GM23338 (cell line): Measurements from ENCODE around the gene TMEM30A. TPM values are rescaled to one million over a fixed set of nuclear protein-coding genes. Genes with fewer than 3 reads are reported as not detected.

Experiments used
- ATAC-seq: fragments of 200-7000 bp; cut with Tn5 transposase; 3 replicates; pipeline ENCODE4 v1.9.1; 2020
- DNase-seq: peaks from one replicate; pipeline ENCODE4 v3.0.0-alpha.2; 2015; ENCODE audit warnings: low spot score
- H2AFZ ChIP-seq: fragments of 200-600 bp; sonication (generic); 2 replicates; pipeline ENCODE4 v1.8.0; 2016; ENCODE audit warnings: antibody characterized with exemption, mild to moderate bottlenecking, moderate library complexity
- H3F3A ChIP-seq: fragments of 200-600 bp; sonication (generic); replicated peaks from 2 replicates; pipeline ENCODE4 v1.8.0; 2017; ENCODE audit warnings: antibody characterized with exemption, mixed run types, low read depth
- H3K27ac ChIP-seq: fragments of 200-600 bp; sonication (generic); 2 replicates; pipeline ENCODE4 v1.6.1; 2016; ENCODE audit warnings: low read depth
- H3K27me3 ChIP-seq: fragments of 200-600 bp; sonication (generic); 2 replicates; pipeline ENCODE4 v1.8.0; 2016; ENCODE audit warnings: mild to moderate bottlenecking, mixed run types, moderate library complexity; ENCODE audit not compliant: insufficient read depth
- H3K36me3 ChIP-seq: fragments of 200-600 bp; sonication (generic); 2 replicates; pipeline ENCODE4 v1.8.0; 2016; ENCODE audit warnings: mild to moderate bottlenecking; ENCODE audit not compliant: insufficient read depth
- H3K4me1 ChIP-seq: fragments of 200-600 bp; sonication (generic); 2 replicates; pipeline ENCODE4 v1.8.0; 2016; ENCODE audit warnings: mild to moderate bottlenecking, moderate library complexity; ENCODE audit not compliant: insufficient read depth
- H3K4me2 ChIP-seq: fragments of 200-600 bp; sonication (generic); 2 replicates; pipeline ENCODE4 v1.7.1; 2017; ENCODE audit warnings: mixed run types
- H3K4me3 ChIP-seq: fragments of 200-600 bp; sonication (generic); 2 replicates; pipeline ENCODE4 v1.6.1; 2016; ENCODE audit warnings: mixed run types
- H3K79me2 ChIP-seq: fragments of 200-600 bp; sonication (generic); replicated peaks from 2 replicates; pipeline ENCODE4 v1.8.0; 2017; ENCODE audit warnings: mild to moderate bottlenecking; ENCODE audit not compliant: insufficient read depth
- H3K9me2 ChIP-seq: fragments of 200-600 bp; sonication (generic); 2 replicates; pipeline ENCODE4 v1.8.0; 2017; ENCODE audit not compliant: insufficient read depth
- H4K20me1 ChIP-seq: fragments of 200-600 bp; sonication (generic); replicated peaks from 2 replicates; pipeline ENCODE4 v1.8.0; 2017; ENCODE audit warnings: mild to moderate bottlenecking; ENCODE audit not compliant: insufficient read depth
- H3K27ac Mint-ChIP-seq: 2 replicates; pipeline ENCODE4 v1.8.0; 2020; ENCODE audit warnings: inconsistent platforms, mild to moderate bottlenecking, moderate library complexity, mixed read lengths
- H3K27me3 Mint-ChIP-seq: 3 replicates; pipeline ENCODE4 v1.8.0; 2022; ENCODE audit warnings: low read depth, mild to moderate bottlenecking, moderate library complexity, mixed read lengths, inconsistent platforms; ENCODE audit not compliant: insufficient read depth, poor library complexity
- H3K36me3 Mint-ChIP-seq: 3 replicates; pipeline ENCODE4 v1.8.0; 2021; ENCODE audit warnings: low read depth, mild to moderate bottlenecking, inconsistent platforms, moderate library complexity, mixed read lengths
- H3K4me1 Mint-ChIP-seq: 3 replicates; pipeline ENCODE4 v1.8.0; 2020; ENCODE audit warnings: mild to moderate bottlenecking, inconsistent platforms, mixed read lengths
- H3K4me3 Mint-ChIP-seq: 3 replicates; pipeline ENCODE4 v1.8.0; 2021; ENCODE audit warnings: moderate library complexity, mild to moderate bottlenecking, inconsistent platforms, mixed read lengths
- H3K9me3 Mint-ChIP-seq: 3 replicates; pipeline ENCODE4 v1.8.0; 2020; ENCODE audit warnings: moderate library complexity, mild to moderate bottlenecking, inconsistent platforms, mixed read lengths
- CREB1 ChIP-seq: fragments of 250-450 bp; sonication (Bioruptor Pico); IDR thresholded peaks from 2 replicates; pipeline ENCODE4 v1.5.0; 2020; ENCODE audit warnings: low read depth, mild to moderate bottlenecking, moderate library complexity
- CTCF ChIP-seq, 2 experiments: fragments of 200-600 bp in 1 of 2; sonication (generic) in 1 of 2; conservative IDR thresholded peaks; 2 replicates each; pipeline versions ENCODE4 v1.5.1 to v1.6.1; 2016 to 2017; ENCODE audit warnings: antibody characterized with exemption in 2 of 2, low read depth in 2 of 2, mild to moderate bottlenecking in 2 of 2, moderate library complexity in 1 of 2
- EZH2phosphoT487 ChIP-seq: fragments of 200-600 bp; sonication (generic); IDR thresholded peaks from one replicate; pipeline ENCODE4 v1.8.1; 2018; ENCODE audit warnings: antibody characterized with exemption; ENCODE audit not compliant: unreplicated experiment
- NANOG ChIP-seq: IDR thresholded peaks from 2 replicates; pipeline ENCODE4 v1.6.1; 2016; ENCODE audit warnings: antibody characterized with exemption, borderline replicate concordance
- POLR2AphosphoS5 ChIP-seq: IDR thresholded peaks from 2 replicates; pipeline ENCODE4 v1.6.1; 2016; ENCODE audit warnings: antibody characterized with exemption, low read depth
- REST ChIP-seq: IDR thresholded peaks from one replicate; pipeline ENCODE4 v1.6.1; 2018; ENCODE audit warnings: antibody characterized with exemption; ENCODE audit not compliant: unreplicated experiment
- STAT1 ChIP-seq: IDR thresholded peaks from one replicate; pipeline ENCODE4 v1.6.1; 2016; ENCODE audit warnings: antibody characterized with exemption; ENCODE audit not compliant: unreplicated experiment
- ZNF114 ChIP-seq: fragments of 250-450 bp; sonication (Bioruptor Pico); IDR thresholded peaks from 2 replicates; pipeline ENCODE4 v1.5.0; 2020; ENCODE audit warnings: mild to moderate bottlenecking, moderate library complexity
- polyA plus RNA-seq: library from polyadenylated mRNA; unstranded; fragments of >200 nt; fragmentation: Nextera tagmentation; extraction: Ambion mirVana; gene quantifications from 2 replicates; pipeline ENCODE4 v1.2.1, GENCODE V29; 2016
- total RNA-seq: library from RNA; depleted of rRNA; stranded (reverse); fragments of >200 nt; shearing (Covaris generic); gene quantifications from 2 replicates; pipeline ENCODE4 v1.2.3, GENCODE V29; 2014

The TMEM30A gene
- total and polyA plus RNA-seq, 2 experiments from 2014 or later: 61.7 to 99.9 TPM

- H3K27ac ChIP-seq: no peak overlapping the region
- H3F3A ChIP-seq: no peaks in the 10 kb centered on the region
- TF ChIP-seq CREB1 (CRISPR knock-in tag) (no peak), REST (no peak), POLR2AphosphoS5 (no peak), EZH2phosphoT487 (no peak), ZNF114 (CRISPR knock-in tag) (no peak)
- H3K9me2 ChIP-seq: no peaks in the 10 kb centered on the region
- H3K4me2 ChIP-seq: 0 out of 2 replicates have a peak overlapping the region, but pooled peaks have one; percentile 28
- H3K27me3 Mint-ChIP-seq: no peaks in the 10 kb centered on the region
- no peak overlapping the region for H3K27ac Mint-ChIP-seq
- H2AFZ ChIP-seq: peak overlapping the region; percentile 64
- no peaks in the 10 kb centered on the region for H3K79me2 ChIP-seq
- no peaks in the 10 kb centered on the region for H3K9me3 Mint-ChIP-seq
- peak; percentile 45 for DNase-seq
- no peak overlapping the region for H3K4me3 Mint-ChIP-seq
- no peaks in the 10 kb centered on the region for H3K36me3 ChIP-seq
- H3K4me3 ChIP-seq: no peak overlapping the region
- H4K20me1 ChIP-seq: no peaks in the 10 kb centered on the region
- no peaks in the 10 kb centered on the region for H3K27me3 ChIP-seq
- no peaks in the 10 kb centered on the region for H3K36me3 Mint-ChIP-seq
- H3K4me1 Mint-ChIP-seq: no peaks in the 10 kb centered on the region
- H3K4me1 ChIP-seq: peaks cover 17% of the 10 kb centered on the region
- ATAC-seq: peak; percentile 85
Observed at GRCh38 chr6:75308250-75308988, 23.8 kb upstream of the TMEM30A start.

GRCh38 chr6:75307364-75308004, 22.9 kb upstream of the TMEM30A start:
- no peak overlapping the region for H3K4me3 ChIP-seq
- no peaks in the 10 kb centered on the region for H3K36me3 ChIP-seq
- H3K27ac ChIP-seq: no peak overlapping the region
- no peaks in the 10 kb centered on the region for H4K20me1 ChIP-seq
- H3K27me3 Mint-ChIP-seq: no peaks in the 10 kb centered on the region
- H3K9me3 Mint-ChIP-seq: no peaks in the 10 kb centered on the region
- H3K4me1 ChIP-seq: peaks cover 17% of the 10 kb centered on the region
- no peak overlapping the region for H2AFZ ChIP-seq
- H3K4me1 Mint-ChIP-seq: no peaks in the 10 kb centered on the region
- H3K36me3 Mint-ChIP-seq: no peaks in the 10 kb centered on the region
- no peaks in the 10 kb centered on the region for H3K9me2 ChIP-seq
- no peak overlapping the region for H3K4me3 Mint-ChIP-seq
- H3K4me2 ChIP-seq: no peak overlapping the region
- no peaks in the 10 kb centered on the region for H3K27me3 ChIP-seq
- no peak for DNase-seq
- no peaks in the 10 kb centered on the region for H3K79me2 ChIP-seq
- no peak overlapping the region for H3K27ac Mint-ChIP-seq
- no peak for ATAC-seq
- no peaks in the 10 kb centered on the region for H3F3A ChIP-seq
- TF ChIP-seq CTCF (conservative IDR thresholded peaks at IDR 0.05; ENCODE audit: low read depth in 2 of 2) (no peak), NANOG (no peak), STAT1 (no peak), REST (no peak), POLR2AphosphoS5 (no peak), ZNF114 (CRISPR knock-in tag) (no peak)
